ENCODE results near the gene ALPG.

- TF ChIP-seq CTCF (conservative IDR thresholded peaks at IDR 0.05; ENCODE audit: low read depth, low read length): no peak
- TF ChIP-seq EZH2 (IDR thresholded peaks at IDR 0.05; ENCODE audit: borderline replicate concordance, low read depth, low read length, poor library complexity, severe bottlenecking): no peak
These were observed 13.4 kb downstream of the ALPG start for GRCh38 chr2:232420073-232420454.
